GM10266 (cell line): ENCODE measurements around the gene PPP5C.

Experiments used
- DNase-seq: peaks from one replicate; pipeline ENCODE4 v3.0.0; 2012; ENCODE audit errors: extremely low spot score
- TF ChIP-seq, protein P1 (sequence below): IDR thresholded peaks from 2 replicates; pipeline ENCODE4 v1.5.1; 2012; ENCODE audit warnings: mild to moderate bottlenecking, low read depth; ENCODE audit not compliant: control insufficient read depth, insufficient read depth; ENCODE audit errors: missing control alignments

The PPP5C gene

DNA sequence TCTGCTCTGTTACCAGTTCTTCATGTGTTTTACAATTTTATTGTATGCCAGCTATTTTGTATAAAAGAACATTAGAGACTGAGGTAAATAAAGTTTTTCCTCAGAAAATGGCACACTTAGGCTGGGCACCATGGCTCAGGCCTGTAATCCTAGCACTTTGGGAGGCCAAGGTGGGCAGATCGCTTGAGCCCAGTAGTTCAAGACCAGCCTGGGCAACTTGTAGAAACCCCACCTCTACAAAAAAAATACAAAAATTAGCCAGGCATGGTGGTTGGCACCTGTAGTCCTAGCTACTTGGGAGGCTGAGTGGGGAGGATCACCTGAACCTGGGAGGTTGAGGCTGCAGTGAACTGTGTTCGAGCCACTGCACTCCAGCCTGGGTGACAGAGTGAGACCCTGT is 34.5 kb downstream of the PPP5C start:
- TF ChIP-seq, protein P1, sequence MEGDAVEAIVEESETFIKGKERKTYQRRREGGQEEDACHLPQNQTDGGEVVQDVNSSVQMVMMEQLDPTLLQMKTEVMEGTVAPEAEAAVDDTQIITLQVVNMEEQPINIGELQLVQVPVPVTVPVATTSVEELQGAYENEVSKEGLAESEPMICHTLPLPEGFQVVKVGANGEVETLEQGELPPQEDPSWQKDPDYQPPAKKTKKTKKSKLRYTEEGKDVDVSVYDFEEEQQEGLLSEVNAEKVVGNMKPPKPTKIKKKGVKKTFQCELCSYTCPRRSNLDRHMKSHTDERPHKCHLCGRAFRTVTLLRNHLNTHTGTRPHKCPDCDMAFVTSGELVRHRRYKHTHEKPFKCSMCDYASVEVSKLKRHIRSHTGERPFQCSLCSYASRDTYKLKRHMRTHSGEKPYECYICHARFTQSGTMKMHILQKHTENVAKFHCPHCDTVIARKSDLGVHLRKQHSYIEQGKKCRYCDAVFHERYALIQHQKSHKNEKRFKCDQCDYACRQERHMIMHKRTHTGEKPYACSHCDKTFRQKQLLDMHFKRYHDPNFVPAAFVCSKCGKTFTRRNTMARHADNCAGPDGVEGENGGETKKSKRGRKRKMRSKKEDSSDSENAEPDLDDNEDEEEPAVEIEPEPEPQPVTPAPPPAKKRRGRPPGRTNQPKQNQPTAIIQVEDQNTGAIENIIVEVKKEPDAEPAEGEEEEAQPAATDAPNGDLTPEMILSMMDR = no peak

DNA sequence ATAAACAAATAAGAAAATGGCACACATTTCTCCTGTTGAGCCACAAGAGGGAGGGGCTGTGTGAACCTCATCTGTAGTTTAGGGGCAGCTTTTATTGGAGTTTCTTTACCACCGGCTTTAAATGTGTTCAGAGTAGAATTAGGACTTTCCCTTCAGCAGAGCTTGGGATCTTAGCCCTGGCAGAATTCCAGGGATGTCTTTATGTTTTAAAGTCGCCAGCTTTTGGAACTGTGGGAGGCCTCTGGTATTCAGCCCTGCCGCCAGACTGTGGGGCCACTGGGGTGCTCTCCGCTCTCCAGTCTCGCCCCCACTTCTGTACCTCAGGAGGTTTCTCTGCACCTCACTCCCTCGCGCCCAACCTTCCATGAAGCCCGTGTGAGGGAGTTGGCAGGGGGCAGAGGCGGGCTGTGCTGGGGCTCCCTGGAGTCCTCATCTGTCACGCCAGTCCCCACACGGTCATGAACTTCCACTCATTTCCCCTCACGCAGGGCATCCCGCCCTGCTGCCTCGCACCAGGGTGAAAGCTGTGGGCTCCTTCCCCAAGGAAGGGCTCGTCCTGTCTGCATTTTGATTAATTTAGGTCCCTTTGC is 35.0 kb downstream of the PPP5C start:
- DNase-seq = no peak
- TF ChIP-seq, protein P1 = no peak

More for the DNA sequence above, 34.5 kb downstream of the PPP5C start:
- DNase-seq = no peak

DNA sequence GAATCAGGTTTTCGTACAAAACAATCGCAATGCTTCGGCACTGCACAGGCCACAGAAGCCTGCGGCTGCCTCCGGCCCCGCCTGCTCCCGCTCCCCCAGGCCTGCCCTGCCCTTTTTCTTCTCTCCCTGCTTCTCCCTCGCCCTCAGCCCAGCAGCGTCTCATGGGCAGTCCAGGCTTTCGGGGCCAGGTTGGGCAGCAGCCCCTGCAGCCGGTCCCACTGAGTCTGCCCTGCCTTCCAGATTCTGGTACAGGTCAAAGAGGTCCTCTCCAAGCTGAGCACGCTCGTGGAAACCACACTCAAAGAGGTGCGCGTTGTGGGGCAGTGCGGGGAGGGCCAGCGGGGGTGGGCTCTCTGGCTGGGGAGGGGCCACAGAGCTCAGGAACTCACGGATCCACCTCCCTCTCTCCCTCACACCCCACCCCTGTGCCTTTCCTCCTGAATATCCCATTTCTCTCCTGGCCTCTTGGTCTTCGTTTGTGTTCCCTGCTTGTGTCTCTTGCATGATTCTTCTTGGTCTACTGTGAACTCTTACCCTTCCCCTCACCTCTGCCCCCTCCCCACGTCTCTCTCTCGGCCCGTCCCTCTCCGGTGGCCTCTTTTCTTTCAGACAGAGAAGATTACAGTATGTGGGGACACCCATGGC is 36.4 kb downstream of the PPP5C start:
- no peak for DNase-seq
- TF ChIP-seq, protein P1 = no peak

GRCh38 chr19:46383846-46384245 is 37.0 kb downstream of the PPP5C start:
- no peak for DNase-seq
- TF ChIP-seq, protein P1 = no peak

- no peak for DNase-seq
- TF ChIP-seq, protein P1 = no peak
These were observed 37.5 kb downstream of the PPP5C start for GRCh38 chr19:46384396-46384795.

DNA sequence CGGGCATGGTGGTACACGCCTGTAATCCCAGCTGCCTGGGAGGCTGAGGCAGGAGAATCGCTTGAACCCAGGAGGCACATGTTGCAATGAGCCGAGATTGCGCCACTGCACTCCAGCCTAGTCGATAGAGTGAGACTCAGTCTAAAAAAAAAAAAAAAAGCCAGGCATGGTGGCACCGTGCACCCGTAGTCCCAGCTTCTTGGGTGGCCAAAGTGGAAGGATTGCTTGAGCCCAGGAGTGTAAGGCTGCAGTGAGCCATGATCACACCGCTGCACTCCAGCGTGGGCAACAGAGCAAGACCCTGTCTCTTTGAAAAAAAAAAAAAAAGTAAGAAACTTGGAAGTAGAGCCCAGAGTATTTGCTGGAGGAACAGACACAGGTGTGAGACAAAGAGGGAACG is 38.7 kb downstream of the PPP5C start:
- TF ChIP-seq, protein P1 = no peak
- DNase-seq = no peak

- no peak for DNase-seq
These were observed 39.3 kb downstream of the PPP5C start for GRCh38 chr19:46386151-46386550.

More at GRCh38 chr19:46386151-46386550, 39.3 kb downstream of the PPP5C start:
- TF ChIP-seq, protein P1 = no peak
